Body of pancreas (tissue), 4 donors: ENCODE results near the gene NKX2-3.

ENCODE experiments used
- POLR2A ChIP-seq, 3 donors: fragments of 450-650 bp; IDR thresholded peaks; one replicate each; pipeline ENCODE4 v1.6.1; 2016; ENCODE audit warnings: antibody characterized with exemption in 3 of 3, mild to moderate bottlenecking in 2 of 3
- TF ChIP-seq, protein P1 (sequence below), 7 experiments: fragments of 450-650 bp in 4 of 7; fragments of 200-600 bp in 3 of 7; sonication (generic) in 3 of 7; IDR thresholded peaks; one replicate each; pipeline ENCODE4 v1.5.1; 2016 to 2019; ENCODE audit warnings: antibody characterized with exemption in 7 of 7

DNA sequence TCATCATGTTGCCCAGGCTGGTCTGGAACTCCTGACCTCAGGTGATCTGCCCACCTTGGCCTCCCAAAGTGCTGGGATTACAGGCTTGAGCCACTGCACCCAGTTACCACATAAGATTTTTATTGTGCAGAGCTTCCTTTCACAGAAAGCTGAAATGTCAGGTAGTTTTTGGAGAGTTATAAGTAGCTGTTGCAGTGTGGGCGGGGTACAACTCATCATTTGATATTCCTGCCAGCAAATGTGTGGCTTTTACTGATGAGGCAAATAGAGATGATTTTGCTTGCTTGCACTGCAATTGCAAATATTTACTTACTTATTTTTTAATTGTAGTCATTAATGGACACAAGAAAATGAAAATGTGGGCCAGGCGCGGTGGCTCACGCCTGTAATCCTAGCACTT lies 32.4 kb downstream of the NKX2-3 start:
- TF ChIP-seq POLR2A (IDR thresholded peaks at IDR 0.05): no peak
- TF ChIP-seq, protein P1, sequence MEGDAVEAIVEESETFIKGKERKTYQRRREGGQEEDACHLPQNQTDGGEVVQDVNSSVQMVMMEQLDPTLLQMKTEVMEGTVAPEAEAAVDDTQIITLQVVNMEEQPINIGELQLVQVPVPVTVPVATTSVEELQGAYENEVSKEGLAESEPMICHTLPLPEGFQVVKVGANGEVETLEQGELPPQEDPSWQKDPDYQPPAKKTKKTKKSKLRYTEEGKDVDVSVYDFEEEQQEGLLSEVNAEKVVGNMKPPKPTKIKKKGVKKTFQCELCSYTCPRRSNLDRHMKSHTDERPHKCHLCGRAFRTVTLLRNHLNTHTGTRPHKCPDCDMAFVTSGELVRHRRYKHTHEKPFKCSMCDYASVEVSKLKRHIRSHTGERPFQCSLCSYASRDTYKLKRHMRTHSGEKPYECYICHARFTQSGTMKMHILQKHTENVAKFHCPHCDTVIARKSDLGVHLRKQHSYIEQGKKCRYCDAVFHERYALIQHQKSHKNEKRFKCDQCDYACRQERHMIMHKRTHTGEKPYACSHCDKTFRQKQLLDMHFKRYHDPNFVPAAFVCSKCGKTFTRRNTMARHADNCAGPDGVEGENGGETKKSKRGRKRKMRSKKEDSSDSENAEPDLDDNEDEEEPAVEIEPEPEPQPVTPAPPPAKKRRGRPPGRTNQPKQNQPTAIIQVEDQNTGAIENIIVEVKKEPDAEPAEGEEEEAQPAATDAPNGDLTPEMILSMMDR (IDR thresholded peaks at IDR 0.05): no peak
